Right forelimb (tissue), 1 donor: ENCODE data around the gene PTPN1.
"Not testable (repeated sequence)": the region's sequence is repeated elsewhere in the genome, so short reads cannot be mapped to it uniquely, and the experiment has no call there.

Experiments used
- DNase-seq: peaks from one replicate; pipeline ENCODE4 v3.0.0-alpha.2; 2018

Gene PTPN1

DNA sequence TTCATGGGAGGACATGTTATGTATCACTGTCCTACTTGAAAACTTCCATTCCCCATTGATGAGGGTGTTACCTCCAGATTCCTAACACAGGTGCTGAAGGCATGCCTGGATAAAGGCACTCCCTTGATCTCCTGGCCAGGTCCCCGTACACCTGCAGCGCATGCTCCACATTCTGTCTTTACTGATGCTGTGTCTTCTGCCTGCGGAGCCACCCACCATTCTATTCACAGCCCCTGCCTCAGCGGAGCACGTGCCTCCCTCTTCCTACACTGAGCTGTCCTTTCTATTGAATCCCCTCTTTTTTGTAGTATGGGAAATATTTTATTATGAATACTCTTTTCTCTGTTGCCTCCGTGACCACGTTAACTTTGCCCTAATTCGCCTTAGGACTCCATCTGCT is 25.0 kb downstream of the PTPN1 start:
- no peak for DNase-seq

DNA sequence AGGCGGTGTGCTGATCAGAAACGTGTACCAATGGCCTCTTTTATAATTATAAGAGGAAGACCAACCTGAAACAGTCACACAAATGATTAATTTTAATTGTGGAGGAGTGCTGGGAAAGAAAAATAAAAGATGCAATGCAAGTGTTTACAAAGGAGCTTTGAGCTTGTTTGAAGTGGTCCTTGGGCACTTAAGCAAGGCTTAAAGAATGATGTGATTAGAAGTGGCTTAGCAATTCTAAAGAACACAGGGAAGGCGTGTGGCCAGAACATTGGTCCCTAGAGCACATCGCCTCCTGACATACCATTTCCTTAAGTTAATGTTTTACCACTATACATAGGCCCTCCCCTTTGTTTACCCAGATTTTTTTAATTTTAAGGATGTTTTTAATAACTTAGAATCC is 26.1 kb downstream of the PTPN1 start:
- DNase-seq, result no peak

GRCh38 chr20:50537546-50538201 is 27.5 kb downstream of the PTPN1 start:
- DNase-seq, result no peak

GRCh38 chr20:50538276-50538675 is 28.1 kb downstream of the PTPN1 start:
- no peak for DNase-seq

DNA sequence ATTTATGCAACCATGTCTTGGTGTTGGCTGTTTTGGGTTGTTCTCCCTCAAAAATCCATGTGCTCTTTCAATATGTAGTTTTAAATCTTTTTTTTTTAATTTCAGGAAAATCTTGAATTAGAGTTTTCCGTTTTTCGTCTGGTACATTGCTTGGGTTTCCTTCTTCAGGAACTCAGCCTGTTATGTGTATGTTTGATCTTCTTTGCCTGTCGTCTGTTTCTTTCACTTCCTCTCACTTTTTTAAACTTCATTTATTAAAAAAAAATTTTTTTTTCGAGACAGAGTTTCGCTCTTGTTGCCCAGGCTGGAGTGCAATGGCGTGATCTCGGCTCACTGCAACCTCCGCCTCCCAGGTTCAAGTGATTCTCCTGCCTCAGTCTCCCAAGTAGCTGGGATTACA is 29.6 kb downstream of the PTPN1 start:
- not testable (repeated sequence) for DNase-seq

GRCh38 chr20:50540620-50541605 is 30.7 kb downstream of the PTPN1 start:
- no peak for DNase-seq

GRCh38 chr20:50541606-50542041 is 31.4 kb downstream of the PTPN1 start:
- DNase-seq, result no peak

GRCh38 chr20:50543326-50543725 is 33.1 kb downstream of the PTPN1 start:
- no peak for DNase-seq

GRCh38 chr20:50545126-50545525 is 34.9 kb downstream of the PTPN1 start:
- no peak for DNase-seq

DNA sequence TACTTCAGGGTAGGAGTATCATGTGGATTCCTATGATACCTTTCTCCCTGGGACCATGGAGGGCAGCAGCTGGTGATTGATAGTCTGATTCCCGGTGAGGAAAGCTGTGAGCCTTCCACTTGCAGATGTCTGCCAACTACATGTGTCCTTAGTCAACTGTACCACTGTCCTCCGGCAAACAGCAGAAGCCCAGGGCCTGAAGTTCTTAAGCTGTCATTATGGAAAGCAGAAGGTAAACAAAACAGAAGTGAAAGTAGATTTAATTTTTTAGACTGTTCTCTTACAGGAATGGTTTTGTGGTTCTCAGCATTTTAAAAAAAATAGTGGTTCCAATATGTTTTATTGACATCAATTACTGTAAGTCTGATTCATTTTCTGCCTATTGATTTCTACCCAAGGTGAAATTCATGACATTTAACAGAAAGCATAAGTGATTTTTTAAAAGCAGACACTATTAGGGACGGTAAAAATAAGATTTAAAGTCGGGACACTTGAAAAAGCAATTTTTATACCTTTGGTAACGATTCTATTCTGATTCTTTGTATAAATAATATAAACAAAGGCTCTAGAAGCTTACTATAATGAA is 36.6 kb downstream of the PTPN1 start:
- DNase-seq, result no peak

GRCh38 chr20:50547964-50548363 is 37.8 kb downstream of the PTPN1 start:
- DNase-seq, result no peak

- DNase-seq, result no peak
These were observed 38.2 kb downstream of the PTPN1 start for GRCh38 chr20:50548396-50548795.

- no peak for DNase-seq
These were observed 40.3 kb downstream of the PTPN1 start for GRCh38 chr20:50550531-50550930.

DNA sequence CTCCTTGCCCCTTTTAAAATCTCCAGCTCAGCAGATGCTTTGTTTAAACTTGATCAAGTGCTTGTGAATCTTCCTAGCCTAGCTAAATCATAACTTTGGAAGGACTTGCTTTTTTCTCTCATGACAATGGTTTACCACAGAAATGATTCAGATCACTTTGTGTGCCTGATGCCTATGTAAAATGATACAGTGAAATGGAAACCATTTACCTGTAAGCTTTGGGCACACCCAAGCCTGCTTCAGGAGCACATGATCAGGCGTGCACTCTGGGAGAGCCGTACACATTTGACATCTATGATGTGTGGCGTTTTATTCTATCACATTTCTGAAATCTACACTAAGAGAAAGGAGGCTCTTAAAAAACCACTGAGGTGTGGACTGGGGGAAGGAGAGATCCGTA is 41.1 kb downstream of the PTPN1 start:
- no peak for DNase-seq

- DNase-seq, result no peak
These were observed 42.8 kb downstream of the PTPN1 start for GRCh38 chr20:50552979-50553378.

- no peak for DNase-seq
These were observed 44.8 kb downstream of the PTPN1 start for GRCh38 chr20:50554694-50555579.

- DNase-seq, result no peak
These were observed 45.5 kb downstream of the PTPN1 start for GRCh38 chr20:50555662-50556061.

GRCh38 chr20:50557549-50558134 is 47.5 kb downstream of the PTPN1 start:
- DNase-seq, result no peak

DNA sequence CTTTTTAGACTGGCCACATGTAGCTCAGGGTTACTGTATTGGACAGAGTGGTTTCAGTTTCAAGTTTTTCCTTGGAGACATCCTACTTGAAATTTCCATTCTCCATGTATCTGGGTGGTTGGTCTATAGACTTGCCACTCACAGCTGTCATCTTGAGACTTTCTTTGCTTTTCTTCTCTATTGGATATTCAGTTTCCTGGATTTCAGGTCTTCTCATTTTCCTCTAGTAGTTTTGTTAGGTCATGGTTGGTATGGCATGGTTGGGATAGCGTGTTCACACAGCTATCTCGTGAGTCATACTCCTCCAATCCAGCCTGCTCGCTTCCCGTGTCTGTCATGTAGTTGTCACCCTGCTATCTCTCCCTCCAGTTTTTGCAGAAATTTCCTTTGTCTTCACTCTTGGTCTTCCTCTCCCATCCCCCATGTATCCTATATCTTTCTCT is 48.3 kb downstream of the PTPN1 start:
- DNase-seq, result no peak

DNA sequence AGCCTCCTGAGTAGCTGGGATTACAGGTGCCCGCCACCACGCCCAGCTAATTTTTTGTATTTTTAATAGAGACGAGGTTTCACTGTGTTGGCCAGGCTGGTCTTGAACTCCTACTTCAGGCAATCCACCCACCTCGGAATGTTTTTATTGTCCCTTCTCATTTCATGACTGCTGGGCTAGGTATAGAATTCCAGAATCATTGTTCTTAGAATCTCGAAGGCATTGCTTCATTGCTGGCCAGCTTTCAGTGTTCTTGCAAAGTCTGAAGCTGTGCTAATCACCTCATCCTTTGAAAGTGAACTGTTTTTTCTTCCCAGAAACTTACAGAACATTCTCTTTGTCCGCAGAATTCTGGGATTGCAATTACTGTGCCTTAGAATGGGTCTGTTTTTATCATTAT is 49.0 kb downstream of the PTPN1 start:
- DNase-seq, result no peak

GRCh38 chr20:50559856-50560638 is 49.9 kb downstream of the PTPN1 start:
- DNase-seq, result no peak
